GM13977 (cell line): ENCODE measurements around the gene DIAPH2.

Experiments
- DNase-seq: peaks from one replicate; pipeline ENCODE4 v3.0.0; 2012; ENCODE audit warnings: low spot score
- in situ Hi-C: fragments of 300-500 bp; cut with MboI; formaldehyde crosslinking; loops from one replicate; pipeline ENCODE4 v1.12.0; 2022; ENCODE audit warnings: low sequenced_read_pairs, low pct_unique_long_range_greater_than_20kb, mixed read lengths, inconsistent platforms; ENCODE audit not compliant: unreplicated experiment
- TF ChIP-seq, protein P1 (sequence below): IDR thresholded peaks from 2 replicates; pipeline ENCODE4 v1.5.1; 2012; ENCODE audit warnings: mild to moderate bottlenecking, control low read depth; ENCODE audit not compliant: insufficient read depth; ENCODE audit errors: extremely low read depth, missing control alignments

The DIAPH2 gene

DNA sequence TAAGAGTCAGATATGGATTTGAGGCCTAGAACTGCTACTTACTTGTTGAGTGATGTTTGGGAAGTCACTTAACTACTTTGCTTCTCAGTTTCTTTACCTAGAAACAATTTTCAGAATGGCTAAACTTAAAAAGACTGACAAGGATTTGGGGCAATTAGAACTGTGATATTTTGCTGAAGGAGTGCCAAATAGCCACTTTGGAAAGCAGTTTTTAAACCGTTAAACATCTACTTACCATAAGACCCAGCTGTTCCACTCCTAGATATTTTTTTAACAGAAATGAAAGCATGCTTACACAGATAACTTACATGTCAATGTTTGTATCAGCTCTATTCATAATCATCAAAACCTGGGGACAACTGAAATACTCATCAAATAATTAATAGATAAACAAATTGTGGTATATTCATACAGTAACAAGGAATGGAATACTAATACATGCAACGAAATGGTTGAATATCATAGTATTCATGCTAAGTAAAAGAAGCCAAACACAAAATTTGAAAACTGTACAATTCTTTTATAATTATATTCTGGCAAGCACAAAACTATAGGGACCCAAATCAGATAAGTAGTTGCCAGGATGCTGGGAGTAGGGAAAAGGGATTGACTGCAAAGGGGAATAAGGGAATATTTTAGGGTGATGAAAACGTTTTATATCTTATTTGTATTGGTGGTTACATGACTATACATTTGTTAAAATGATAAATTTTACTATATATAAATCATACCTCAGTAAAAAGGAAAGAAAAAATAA lies 223.1 kb downstream of the DIAPH2 start:
- TF ChIP-seq, protein P1, sequence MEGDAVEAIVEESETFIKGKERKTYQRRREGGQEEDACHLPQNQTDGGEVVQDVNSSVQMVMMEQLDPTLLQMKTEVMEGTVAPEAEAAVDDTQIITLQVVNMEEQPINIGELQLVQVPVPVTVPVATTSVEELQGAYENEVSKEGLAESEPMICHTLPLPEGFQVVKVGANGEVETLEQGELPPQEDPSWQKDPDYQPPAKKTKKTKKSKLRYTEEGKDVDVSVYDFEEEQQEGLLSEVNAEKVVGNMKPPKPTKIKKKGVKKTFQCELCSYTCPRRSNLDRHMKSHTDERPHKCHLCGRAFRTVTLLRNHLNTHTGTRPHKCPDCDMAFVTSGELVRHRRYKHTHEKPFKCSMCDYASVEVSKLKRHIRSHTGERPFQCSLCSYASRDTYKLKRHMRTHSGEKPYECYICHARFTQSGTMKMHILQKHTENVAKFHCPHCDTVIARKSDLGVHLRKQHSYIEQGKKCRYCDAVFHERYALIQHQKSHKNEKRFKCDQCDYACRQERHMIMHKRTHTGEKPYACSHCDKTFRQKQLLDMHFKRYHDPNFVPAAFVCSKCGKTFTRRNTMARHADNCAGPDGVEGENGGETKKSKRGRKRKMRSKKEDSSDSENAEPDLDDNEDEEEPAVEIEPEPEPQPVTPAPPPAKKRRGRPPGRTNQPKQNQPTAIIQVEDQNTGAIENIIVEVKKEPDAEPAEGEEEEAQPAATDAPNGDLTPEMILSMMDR: no peak
- no peak for DNase-seq
- in situ Hi-C loops: no loop called here

DNA sequence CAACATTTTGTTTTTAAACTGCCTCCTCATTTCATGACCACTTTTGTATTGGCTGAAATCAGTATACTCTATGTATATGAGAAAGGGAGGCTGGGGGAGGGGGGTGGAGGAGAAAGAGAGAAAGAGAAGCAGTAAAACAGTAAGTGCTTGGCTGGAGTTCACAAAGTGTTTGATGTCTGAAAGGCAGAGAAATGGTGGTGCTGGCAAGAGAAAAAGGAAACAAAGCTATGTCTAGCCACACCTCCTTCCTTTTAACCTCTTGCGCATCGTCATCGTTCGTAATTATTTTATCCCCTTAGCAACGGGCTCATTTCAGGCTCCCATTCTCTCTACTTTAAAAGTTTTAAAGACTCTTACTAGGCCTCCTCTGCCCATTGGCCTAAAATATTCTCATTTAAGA lies 224.6 kb downstream of the DIAPH2 start:
- in situ Hi-C loops: no loop called here
- DNase-seq: no peak
- TF ChIP-seq, protein P1: no peak

DNA sequence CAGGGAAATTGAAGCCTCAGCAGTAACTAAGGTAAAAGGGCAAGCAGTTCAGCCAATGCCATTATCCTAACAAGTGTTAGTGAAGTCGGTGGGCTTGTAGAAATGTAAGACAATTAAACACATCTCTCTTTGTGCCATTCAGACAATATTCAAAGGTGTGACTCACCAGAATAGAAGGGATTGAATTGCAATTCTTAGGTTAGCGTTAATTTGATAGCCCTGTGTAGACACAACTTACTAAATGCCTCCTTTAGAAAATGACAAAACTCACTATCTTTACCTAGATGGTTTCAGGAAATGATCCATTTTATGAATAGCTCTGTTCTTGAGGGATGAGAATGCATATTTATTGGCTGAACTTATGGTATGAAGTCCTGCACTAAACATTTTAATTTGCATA lies 234.2 kb downstream of the DIAPH2 start:
- TF ChIP-seq, protein P1: no peak
- in situ Hi-C loops: no loop called here
- no peak for DNase-seq

DNA sequence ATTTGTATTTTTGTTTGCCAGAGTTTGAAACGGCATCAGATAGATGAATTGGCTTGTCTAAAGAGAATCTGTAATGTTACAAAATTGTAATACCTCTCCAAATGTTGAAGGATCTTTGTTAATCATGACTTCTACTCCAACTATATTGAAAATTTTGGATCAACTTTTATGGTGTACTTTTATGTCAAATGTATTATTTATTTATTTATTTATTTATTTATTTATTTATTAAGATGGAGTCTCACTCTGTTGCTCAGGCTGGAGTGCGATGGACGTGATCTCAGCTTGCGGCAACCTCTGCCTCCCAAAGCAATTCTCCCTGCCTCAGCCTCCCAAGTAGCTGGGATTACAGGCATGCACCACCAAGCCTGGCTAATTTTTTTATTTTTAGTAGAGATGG lies 235.0 kb downstream of the DIAPH2 start:
- in situ Hi-C loops: no loop called here
- no peak for DNase-seq
- TF ChIP-seq, protein P1: no peak

DNA sequence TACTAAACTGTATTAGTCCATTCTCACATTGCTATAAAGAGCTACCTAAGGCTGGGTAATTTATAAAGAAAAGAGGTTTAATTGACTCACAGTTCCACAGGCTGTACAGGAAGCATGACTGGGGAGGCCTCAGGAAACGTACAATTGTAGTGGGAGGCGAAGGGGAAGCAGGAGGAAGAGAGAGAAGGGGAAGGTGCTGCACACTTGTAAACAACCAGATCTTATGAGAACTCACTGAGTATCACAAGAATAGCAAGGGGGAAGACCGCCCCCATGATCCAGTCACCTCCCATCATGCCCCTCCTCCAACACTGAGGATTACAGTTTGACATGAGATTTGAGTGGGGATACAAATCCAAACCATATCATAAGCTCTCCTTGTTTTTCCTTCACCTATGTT lies 239.9 kb downstream of the DIAPH2 start:
- DNase-seq: no peak
- TF ChIP-seq, protein P1: no peak
- in situ Hi-C loops: no loop called here

DNA sequence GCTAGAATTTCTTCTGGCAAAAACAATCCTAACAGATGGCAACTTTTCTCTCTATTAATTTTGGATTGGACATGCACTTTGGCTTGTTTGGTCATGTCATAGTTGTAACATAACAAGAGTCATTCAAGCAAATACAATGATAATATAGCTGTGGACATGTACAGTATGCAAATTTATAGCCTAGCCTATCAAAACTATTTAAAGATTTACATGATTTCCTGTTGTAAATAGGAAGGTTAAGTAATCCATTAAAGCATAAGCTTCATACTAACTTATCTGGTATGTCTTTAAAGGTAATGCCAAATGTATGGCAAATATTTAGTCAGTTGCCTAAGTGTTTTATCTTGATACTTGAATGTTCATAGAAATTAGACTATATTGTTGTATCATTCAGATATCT lies 244.4 kb downstream of the DIAPH2 start:
- DNase-seq: no peak
- in situ Hi-C loops: no loop called here

More for the DNA sequence above, 244.4 kb downstream of the DIAPH2 start:
- TF ChIP-seq, protein P1: no peak
